ENCODE measurements around the gene PAX7.

DNA sequence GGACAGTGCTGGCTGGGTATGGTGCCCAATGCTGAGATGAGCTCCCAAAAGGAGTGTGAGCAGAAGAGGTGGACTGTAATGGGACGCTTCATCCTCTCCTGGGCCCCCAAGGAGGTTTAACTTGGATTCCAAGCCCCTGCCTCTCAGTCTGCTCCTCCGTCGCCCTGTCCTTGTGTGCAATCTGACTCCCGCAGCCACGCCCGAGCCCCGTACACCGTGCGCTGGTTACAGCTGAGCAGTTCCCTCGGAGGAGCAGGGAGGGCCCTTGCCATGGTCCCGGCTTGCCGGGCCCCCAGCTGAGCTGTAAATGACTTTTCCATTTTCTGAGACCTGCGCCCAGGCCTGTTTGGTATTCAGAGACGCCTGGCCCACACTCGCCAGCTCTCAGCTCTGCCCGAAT, 53.7 kb downstream of the PAX7 start:
- TF ChIP-seq, protein P1, sequence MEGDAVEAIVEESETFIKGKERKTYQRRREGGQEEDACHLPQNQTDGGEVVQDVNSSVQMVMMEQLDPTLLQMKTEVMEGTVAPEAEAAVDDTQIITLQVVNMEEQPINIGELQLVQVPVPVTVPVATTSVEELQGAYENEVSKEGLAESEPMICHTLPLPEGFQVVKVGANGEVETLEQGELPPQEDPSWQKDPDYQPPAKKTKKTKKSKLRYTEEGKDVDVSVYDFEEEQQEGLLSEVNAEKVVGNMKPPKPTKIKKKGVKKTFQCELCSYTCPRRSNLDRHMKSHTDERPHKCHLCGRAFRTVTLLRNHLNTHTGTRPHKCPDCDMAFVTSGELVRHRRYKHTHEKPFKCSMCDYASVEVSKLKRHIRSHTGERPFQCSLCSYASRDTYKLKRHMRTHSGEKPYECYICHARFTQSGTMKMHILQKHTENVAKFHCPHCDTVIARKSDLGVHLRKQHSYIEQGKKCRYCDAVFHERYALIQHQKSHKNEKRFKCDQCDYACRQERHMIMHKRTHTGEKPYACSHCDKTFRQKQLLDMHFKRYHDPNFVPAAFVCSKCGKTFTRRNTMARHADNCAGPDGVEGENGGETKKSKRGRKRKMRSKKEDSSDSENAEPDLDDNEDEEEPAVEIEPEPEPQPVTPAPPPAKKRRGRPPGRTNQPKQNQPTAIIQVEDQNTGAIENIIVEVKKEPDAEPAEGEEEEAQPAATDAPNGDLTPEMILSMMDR (IDR thresholded peaks at IDR 0.05) = no peak
- TF ChIP-seq POLR2A (IDR thresholded peaks at IDR 0.05) = no peak

All from uterus (tissue), 2 donors.